GM12864 (cell line): Measurements from ENCODE around the gene SLC1A7.

Experiments
- DNase-seq: peaks from one replicate; pipeline ENCODE4 v3.0.0-alpha.2; 2011; ENCODE audit warnings: low read depth
- H3K4me3 ChIP-seq: 2 replicates; pipeline ENCODE4 v1.5.1; 2011; ENCODE audit warnings: mild to moderate bottlenecking, low read depth, low read length, control low read depth
- TF ChIP-seq, protein P1 (sequence below): IDR thresholded peaks from 2 replicates; pipeline ENCODE4 v1.5.1; 2011; ENCODE audit warnings: low read depth, mild to moderate bottlenecking, moderate library complexity, low read length, control low read depth, inconsistent platforms; ENCODE audit errors: missing control alignments

SLC1A7 gene

DNA sequence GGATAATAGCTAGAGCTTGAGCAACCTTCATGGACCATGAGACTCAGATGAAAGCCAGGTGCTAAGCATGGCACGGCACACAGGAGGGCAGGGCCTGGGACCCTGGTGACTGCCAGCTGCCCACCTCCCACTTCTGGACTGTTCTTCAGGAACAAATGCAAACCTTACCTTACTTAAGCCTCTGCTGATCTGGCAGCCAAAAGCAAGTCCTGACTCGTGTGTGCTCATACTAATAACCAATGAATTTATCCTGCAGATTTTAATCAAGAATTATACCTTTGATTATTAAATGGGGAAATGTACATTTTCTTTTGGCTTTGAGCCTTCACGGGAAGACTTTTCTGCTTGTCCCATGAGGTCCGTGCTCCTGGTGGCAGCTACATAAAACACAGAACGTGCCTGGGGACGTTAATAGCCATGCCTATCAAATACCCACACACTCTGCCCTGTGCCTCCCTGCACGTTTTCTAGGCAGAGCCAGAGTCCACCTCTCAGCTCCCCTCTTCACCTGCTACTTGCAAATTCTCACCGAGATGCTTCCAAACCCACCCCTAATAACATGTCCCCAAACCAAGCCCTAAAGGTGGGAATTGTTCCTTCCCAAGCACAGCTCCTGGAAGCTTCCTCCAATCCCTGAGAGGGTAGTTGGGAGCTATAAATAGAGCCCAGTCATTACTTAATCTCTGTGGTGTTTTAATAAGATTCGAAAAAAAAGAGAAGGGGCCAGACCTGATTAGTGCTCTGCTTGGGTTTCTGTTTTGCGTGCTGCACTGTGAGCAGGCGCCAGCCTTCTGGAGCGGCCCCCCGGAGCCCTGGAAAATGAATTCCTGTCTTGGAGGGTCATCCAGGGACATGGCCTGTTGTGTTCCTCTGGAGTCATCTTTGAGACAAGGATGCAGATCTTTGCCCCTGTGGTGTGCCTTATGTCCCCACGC is 33.5 kb downstream of the SLC1A7 start:
- TF ChIP-seq, protein P1, sequence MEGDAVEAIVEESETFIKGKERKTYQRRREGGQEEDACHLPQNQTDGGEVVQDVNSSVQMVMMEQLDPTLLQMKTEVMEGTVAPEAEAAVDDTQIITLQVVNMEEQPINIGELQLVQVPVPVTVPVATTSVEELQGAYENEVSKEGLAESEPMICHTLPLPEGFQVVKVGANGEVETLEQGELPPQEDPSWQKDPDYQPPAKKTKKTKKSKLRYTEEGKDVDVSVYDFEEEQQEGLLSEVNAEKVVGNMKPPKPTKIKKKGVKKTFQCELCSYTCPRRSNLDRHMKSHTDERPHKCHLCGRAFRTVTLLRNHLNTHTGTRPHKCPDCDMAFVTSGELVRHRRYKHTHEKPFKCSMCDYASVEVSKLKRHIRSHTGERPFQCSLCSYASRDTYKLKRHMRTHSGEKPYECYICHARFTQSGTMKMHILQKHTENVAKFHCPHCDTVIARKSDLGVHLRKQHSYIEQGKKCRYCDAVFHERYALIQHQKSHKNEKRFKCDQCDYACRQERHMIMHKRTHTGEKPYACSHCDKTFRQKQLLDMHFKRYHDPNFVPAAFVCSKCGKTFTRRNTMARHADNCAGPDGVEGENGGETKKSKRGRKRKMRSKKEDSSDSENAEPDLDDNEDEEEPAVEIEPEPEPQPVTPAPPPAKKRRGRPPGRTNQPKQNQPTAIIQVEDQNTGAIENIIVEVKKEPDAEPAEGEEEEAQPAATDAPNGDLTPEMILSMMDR: no peak
- DNase-seq: no peak
- no peak overlapping the region for H3K4me3 ChIP-seq

DNA sequence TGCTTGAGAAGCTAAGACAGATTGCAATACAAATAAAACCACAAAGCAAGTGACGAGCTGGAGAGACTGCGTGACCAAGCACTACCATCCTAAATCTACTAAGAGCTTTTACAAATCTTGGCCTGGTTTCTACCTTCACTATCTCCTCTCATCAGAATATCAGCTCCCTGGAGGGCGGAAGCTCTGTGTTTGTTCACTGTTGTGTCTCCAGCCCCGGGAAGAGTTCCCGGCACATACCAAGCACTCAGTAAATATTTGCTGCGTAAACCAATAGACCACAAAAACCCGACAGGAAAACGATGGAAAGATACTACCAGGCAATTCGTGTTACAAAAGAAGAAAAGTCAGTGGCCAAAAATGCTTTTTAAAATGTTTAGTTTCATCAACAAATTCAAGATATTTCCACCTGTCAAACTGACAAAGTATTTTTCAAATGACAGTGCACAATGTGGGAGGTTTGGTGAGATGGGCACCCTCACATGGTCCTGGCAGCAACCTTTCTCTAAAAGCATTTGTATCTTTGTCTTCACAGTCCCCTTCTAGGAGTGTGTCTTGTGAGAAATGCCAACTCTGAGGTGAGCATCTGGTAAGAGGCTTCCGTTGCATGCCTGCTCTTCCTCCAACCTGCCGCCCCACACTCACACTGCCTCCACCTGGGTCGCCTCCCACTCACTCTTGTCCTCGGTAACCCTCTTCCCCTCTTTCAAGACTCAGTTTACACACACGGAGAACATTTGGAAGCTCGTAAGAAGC is 34.7 kb downstream of the SLC1A7 start:
- no peak for DNase-seq
- TF ChIP-seq, protein P1: no peak
- H3K4me3 ChIP-seq: no peak overlapping the region

DNA sequence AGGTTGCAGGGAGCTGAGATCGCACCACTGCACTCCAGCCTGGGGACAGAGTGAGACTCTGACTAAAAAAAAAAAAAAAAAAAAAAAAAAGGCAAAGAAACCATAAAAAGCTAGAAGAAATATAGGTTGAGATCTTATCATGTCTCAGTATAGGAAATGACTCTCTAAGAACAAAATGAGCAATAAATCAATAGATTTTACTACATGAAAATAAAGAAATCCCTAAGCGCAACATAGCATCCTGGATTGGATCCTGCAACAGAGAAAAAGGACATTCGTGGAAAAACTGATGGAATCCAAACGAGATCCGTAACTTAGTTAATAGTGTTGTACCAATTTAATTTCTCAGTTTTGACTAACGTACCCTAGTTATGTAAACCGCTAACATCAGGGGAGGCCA is 35.3 kb downstream of the SLC1A7 start:
- TF ChIP-seq, protein P1: no peak
- no peak overlapping the region for H3K4me3 ChIP-seq
- DNase-seq: no peak

DNA sequence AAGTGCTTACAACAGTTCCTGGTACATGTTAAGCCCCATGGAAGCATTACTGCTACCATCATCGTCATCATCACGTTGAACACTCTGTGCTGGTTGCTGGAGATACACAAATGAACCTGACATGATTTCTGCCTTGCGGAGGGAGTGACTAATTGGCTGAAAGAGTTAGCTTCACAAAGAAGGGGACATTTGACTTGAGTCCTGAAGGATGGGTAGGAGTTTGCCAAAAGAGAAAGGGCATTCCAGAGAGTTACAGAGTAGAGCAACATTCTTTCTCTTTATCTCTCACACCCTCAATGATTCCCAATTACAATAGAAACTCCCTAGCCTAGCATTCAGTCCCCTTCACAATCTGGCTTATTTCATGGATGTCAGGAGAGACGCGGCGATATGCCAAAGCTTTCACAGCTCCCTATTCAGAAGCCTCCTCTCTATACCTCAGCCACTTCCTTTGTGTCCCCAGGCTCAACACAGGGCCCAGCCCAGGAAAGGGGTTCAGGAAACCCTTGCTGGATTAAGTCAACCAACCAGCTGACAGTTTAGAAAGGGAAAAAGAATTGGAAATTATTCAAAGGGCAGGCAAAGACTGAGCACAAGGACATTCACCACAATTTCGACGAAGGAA is 38.0 kb downstream of the SLC1A7 start:
- no peak overlapping the region for H3K4me3 ChIP-seq
- DNase-seq: no peak
- TF ChIP-seq, protein P1: no peak

DNA sequence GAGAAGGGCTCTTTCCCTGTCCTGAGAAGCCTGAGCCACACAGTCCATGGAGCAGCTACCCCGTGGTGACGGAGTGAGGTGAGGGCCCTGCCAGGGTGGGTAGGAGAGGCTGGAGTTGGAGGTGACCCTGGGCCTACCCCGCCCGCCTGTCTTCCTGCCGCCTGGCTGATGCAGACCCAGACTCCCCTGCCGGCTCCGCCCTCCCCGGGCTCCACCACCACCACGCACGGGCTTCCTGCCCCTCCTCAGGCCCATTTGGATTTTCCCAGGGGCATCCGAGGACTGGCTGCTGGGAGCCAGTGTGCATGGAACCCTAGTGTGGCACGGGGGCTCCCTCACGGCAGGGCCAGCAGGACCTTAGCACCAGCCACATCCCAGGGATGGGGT is 47.9 kb downstream of the SLC1A7 start:
- TF ChIP-seq, protein P1: no peak
- no peak for DNase-seq
- H3K4me3 ChIP-seq: no peak overlapping the region

DNA sequence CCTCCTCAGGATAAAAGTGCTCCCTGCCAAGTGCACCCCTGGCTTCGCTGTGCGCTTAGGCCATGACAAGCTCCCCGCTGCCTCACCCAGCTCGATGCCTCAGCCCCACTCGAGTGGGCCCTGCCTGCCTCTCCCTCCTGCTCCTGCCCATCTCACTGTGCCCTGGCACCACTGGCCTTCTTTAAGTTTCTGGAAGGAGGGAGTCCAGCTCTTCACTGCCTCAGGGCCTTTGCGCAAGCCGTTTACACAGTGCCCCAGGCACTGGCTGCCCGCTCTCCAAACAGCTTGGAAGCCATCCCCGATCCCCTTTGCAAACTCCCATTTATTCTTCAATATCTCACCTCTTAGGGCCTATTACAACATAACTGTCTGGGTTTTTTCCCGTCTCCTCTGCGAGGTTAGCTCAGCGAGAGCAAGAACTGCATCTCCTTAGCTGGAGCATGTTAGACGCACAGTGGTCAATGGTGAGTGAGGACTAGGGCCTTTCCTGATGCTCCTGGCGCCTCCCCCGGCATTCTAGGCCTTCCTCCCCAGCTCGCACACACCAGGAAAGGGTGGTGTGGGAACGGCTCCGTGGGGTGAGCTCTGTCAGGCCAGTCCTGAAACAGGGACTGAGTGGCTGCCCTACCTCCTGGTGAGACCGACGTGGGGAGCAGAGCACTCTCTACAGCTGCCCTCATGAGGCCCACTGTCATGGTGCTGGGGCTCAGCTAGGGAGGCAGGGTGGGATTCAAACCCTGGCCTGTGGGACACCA is 48.5 kb downstream of the SLC1A7 start:
- DNase-seq: no peak
- TF ChIP-seq, protein P1: no peak

More for the DNA sequence above, 48.5 kb downstream of the SLC1A7 start:
- H3K4me3 ChIP-seq: no peak overlapping the region
